B cell (primary cell): ENCODE measurements around the gene DNASE1. TPM values are rescaled to one million over a fixed set of nuclear protein-coding genes. Genes with fewer than 3 reads are reported as not detected.

Experiments
- ATAC-seq: fragments of 200-7000 bp; cut with Tn5 transposase; one replicate; pipeline ENCODE4 v1.10.0; 2021; ENCODE audit warnings: low read depth, mild to moderate bottlenecking, moderate number of reproducible peaks, moderate library complexity
- CTCF ChIA-PET: fragments of 350-600 bp; sonication (Branson Sonifier 250); formaldehyde crosslinking; loops from one replicate; lab custom pipeline; 2021; ENCODE audit warnings: antibody characterized with exemption, inconsistent platforms; lab: Charles Lee
- POLR2A ChIA-PET: fragments of 350-600 bp; sonication (Branson Sonifier 250); formaldehyde crosslinking; loops from one replicate; lab custom pipeline; 2021; ENCODE audit warnings: antibody characterized with exemption; lab: Charles Lee
- DNase-seq: peaks from one replicate; pipeline ENCODE4 v3.0.0; 2013
- H2AFZ ChIP-seq: 2 replicates; pipeline ENCODE4 v1.6.1; 2012; ENCODE audit warnings: mild to moderate bottlenecking, low read depth, low read length; ENCODE audit not compliant: insufficient read depth, poor library complexity, severe bottlenecking
- H3K27ac ChIP-seq, 2 donors: 1 replicate in 1 of 2; 2 replicates in 1 of 2; pipeline ENCODE4 v1.5.1; 2012 to 2013; ENCODE audit warnings: low read length in 2 of 2, mild to moderate bottlenecking in 2 of 2, moderate library complexity in 1 of 2
- H3K27me3 ChIP-seq, 4 experiments: fragments of 200-600 bp in 1 of 4; sonication (generic) in 1 of 4; replicated peaks in 1 of 4; 1 replicate in 2 of 4; 2 replicates in 2 of 4; pipeline versions ENCODE4 v1.6.1 to v1.7.0; 2013 to 2016; ENCODE audit warnings: low read length in 3 of 4, mild to moderate bottlenecking in 2 of 4, mixed read lengths in 1 of 4, moderate library complexity in 1 of 4; ENCODE audit not compliant: insufficient read depth in 4 of 4, control insufficient read depth in 3 of 4; ENCODE audit errors: control extremely low read depth in 1 of 4
- H3K36me3 ChIP-seq, 2 experiments: replicated peaks in 1 of 2; 1 replicate in 1 of 2; 2 replicates in 1 of 2; pipeline versions ENCODE4 v1.6.1 to v1.7.1; 2013; ENCODE audit warnings: low read length in 1 of 2; ENCODE audit not compliant: insufficient read depth in 2 of 2, control insufficient read depth in 1 of 2; ENCODE audit errors: control extremely low read depth in 1 of 2, extremely low read depth in 1 of 2
- H3K4me1 ChIP-seq, 2 donors: fragments of 200-600 bp in 1 of 2; sonication (generic) in 1 of 2; 1 replicate in 1 of 2; 2 replicates in 1 of 2; pipeline versions ENCODE4 v1.5.1 to v1.6.1; 2013 to 2017; ENCODE audit warnings: low read length in 2 of 2; ENCODE audit not compliant: control insufficient read depth in 2 of 2, insufficient read depth in 2 of 2
- H3K4me2 ChIP-seq: replicated peaks from 2 replicates; pipeline ENCODE3; 2012; ENCODE audit warnings: mild to moderate bottlenecking, low read depth, low read length; ENCODE audit not compliant: poor library complexity, severe bottlenecking
- H3K4me3 ChIP-seq, 5 experiments: fragments of 200-600 bp in 1 of 5; sonication (generic) in 1 of 5; 1 replicate in 3 of 5; 2 replicates in 2 of 5; pipeline versions ENCODE4 v1.5.1 to v1.7.0; 2011 to 2016; ENCODE audit warnings: low read length in 4 of 5, mild to moderate bottlenecking in 4 of 5, low read depth in 2 of 5, control low read depth in 1 of 5, moderate library complexity in 1 of 5; ENCODE audit not compliant: insufficient read depth in 1 of 5; ENCODE audit errors: control extremely low read depth in 1 of 5, extremely low read depth in 1 of 5
- H3K79me2 ChIP-seq: fragments of 200-600 bp; sonication (generic); one replicate; pipeline ENCODE4 v1.6.0; 2016; ENCODE audit warnings: low read length; ENCODE audit not compliant: control insufficient read depth, insufficient read depth
- H3K9ac ChIP-seq: fragments of 200-600 bp; sonication (generic); 2 replicates; pipeline ENCODE4 v1.6.1; 2017; ENCODE audit warnings: mild to moderate bottlenecking, low read length, moderate library complexity
- H3K9me3 ChIP-seq, 3 donors: one replicate each; pipeline versions ENCODE4 v1.6.1 to v1.7.1; 2013; ENCODE audit warnings: low read length in 2 of 3; ENCODE audit not compliant: control insufficient read depth in 2 of 3, insufficient read depth in 1 of 3; ENCODE audit errors: control extremely low read depth in 1 of 3
- H4K20me1 ChIP-seq: 2 replicates; pipeline ENCODE4 v1.6.0; 2012; ENCODE audit warnings: mild to moderate bottlenecking, low read length; ENCODE audit not compliant: insufficient read depth, control insufficient read depth, poor library complexity, severe bottlenecking
- H3K27ac Mint-ChIP-seq: one replicate; pipeline ENCODE4 v1.8.0; 2021; ENCODE audit warnings: mixed read lengths
- H3K27me3 Mint-ChIP-seq: one replicate; pipeline ENCODE4 v1.8.0; 2021; ENCODE audit warnings: mixed read lengths
- H3K4me1 Mint-ChIP-seq: one replicate; pipeline ENCODE4 v1.8.0; 2021; ENCODE audit warnings: mixed read lengths
- H3K4me3 Mint-ChIP-seq: one replicate; pipeline ENCODE4 v1.8.0; 2021; ENCODE audit warnings: mixed read lengths
- H3K9me3 Mint-ChIP-seq: one replicate; pipeline ENCODE4 v1.8.0; 2022; ENCODE audit warnings: mixed read lengths; ENCODE audit not compliant: insufficient read depth
- EZH2 ChIP-seq: IDR thresholded peaks from 2 replicates; pipeline ENCODE4 v1.6.1; 2012; ENCODE audit warnings: borderline replicate concordance, low read depth, mild to moderate bottlenecking, moderate library complexity, low read length; ENCODE audit not compliant: insufficient read depth, poor library complexity, severe bottlenecking
- WGBS: methylation state at CpG from one replicate; pipeline ENCODE4 v1.1.5; 2013; ENCODE audit warnings: missing lambda C conversion rate; ENCODE audit not compliant: insufficient coverage; 5-methylcytosine and 5-hydroxymethylcytosine counted together
- intact Hi-C: fragments of 100-400 bp; cut with micrococcal nuclease; formaldehyde crosslinking; loops from one replicate; pipeline ENCODE4 v1.10.0; 2022
- polyA plus RNA-seq: library from polyadenylated mRNA; depleted of rRNA; stranded (reverse); fragments of >200 nt; gene quantifications from 2 replicates; pipeline ENCODE4 v1.2.3, GENCODE V29; 2012
- total RNA-seq, 2 donors: library from RNA; stranded (reverse); fragments of 120-200 nt in 1 of 2; gene quantifications; 1 replicate in 1 of 2; 2 replicates in 1 of 2; pipeline versions ENCODE4 v1.2.3 to v1.2.4, GENCODE V29; 2013 to 2022
- TF ChIP-seq, protein P1 (sequence below): fragments of 200-600 bp; IDR thresholded peaks from one replicate; pipeline ENCODE4 v1.8.0; 2022; ENCODE audit warnings: antibody characterized with exemption, mild to moderate bottlenecking

DNASE1 gene
- total and polyA plus RNA-seq, 2 donors (not counting 1 experiment from before 2014, with no cell fraction given) = 53.3 to 53.7 TPM

DNA sequence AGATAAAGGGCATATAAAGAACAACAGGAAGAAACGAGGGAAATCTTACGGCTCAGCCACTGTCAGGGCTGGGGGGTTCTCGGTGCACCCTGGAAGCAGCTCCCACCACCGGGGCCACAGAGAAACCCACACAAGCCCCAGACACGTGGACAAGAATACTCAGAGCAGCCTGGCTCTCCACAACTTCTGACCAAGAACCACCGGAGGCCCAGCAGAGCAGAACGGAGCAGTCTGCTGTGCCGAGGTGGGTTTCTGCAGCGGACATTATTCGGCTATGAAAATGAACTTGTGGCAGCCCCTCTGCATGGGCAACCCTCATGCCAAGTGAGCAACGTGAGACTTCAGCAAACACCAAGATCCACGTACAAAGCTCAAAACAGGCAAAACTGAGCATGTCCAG lies 6.8 kb downstream of the DNASE1 start:
- H3K9me3 ChIP-seq = no peaks in the 10 kb centered on the region
- no peak overlapping the region for H2AFZ ChIP-seq
- TF ChIP-seq EZH2 = no peak
- TF ChIP-seq, protein P1, sequence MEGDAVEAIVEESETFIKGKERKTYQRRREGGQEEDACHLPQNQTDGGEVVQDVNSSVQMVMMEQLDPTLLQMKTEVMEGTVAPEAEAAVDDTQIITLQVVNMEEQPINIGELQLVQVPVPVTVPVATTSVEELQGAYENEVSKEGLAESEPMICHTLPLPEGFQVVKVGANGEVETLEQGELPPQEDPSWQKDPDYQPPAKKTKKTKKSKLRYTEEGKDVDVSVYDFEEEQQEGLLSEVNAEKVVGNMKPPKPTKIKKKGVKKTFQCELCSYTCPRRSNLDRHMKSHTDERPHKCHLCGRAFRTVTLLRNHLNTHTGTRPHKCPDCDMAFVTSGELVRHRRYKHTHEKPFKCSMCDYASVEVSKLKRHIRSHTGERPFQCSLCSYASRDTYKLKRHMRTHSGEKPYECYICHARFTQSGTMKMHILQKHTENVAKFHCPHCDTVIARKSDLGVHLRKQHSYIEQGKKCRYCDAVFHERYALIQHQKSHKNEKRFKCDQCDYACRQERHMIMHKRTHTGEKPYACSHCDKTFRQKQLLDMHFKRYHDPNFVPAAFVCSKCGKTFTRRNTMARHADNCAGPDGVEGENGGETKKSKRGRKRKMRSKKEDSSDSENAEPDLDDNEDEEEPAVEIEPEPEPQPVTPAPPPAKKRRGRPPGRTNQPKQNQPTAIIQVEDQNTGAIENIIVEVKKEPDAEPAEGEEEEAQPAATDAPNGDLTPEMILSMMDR = no peak
- peaks cover 4% of the 10 kb centered on the region for H3K4me1 Mint-ChIP-seq
- intact Hi-C loops = no loop called here
- no peak for ATAC-seq
- H3K27ac ChIP-seq = no peak overlapping the region
- no peak overlapping the region for H3K9ac ChIP-seq
- H3K9me3 Mint-ChIP-seq = no peaks in the 10 kb centered on the region
- peaks cover 0 to 69% of the 10 kb centered on the region in 2 experiments for H3K36me3 ChIP-seq
- ChIA-PET CTCF (no interaction called here), POLR2A (no interaction called here)
- no peak overlapping the region for H3K4me3 ChIP-seq
- H3K79me2 ChIP-seq = no peaks in the 10 kb centered on the region
- no peaks in the 10 kb centered on the region for H3K27me3 Mint-ChIP-seq
- no peak for DNase-seq
- H3K27ac Mint-ChIP-seq = no peak overlapping the region
- no peak overlapping the region for H3K4me3 Mint-ChIP-seq
- no peaks in the 10 kb centered on the region for H3K27me3 ChIP-seq
- no peak overlapping the region for H3K4me2 ChIP-seq
- 90% methylated on average over 12 of the region's 12 CpGs for WGBS
- H3K4me1 ChIP-seq = no peaks in the 10 kb centered on the region
- no peaks in the 10 kb centered on the region for H4K20me1 ChIP-seq

DNA sequence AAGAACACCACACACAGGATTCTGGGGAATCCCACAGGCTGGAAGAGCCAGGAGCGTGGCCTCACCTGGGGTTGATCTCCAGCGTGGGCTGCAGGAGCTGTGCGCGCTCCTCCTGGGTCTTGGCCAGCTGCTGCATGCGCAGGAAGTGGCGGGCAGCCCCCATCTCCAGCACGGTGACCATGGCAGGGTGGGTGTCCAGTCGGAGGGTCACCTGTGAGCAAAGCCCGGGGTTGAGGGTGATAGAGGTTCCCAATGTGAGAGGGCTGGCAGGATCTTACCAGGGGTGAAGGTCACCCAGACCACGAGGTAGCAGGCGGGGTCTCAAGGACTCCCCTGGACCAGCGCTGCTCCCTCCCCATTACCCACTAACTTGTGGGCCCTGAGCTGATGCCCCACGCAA lies 7.4 kb downstream of the DNASE1 start:
- TF ChIP-seq, protein P1 = no peak
- no peak for TF ChIP-seq EZH2
- Histone ChIP-seq H3K9me3 (no peaks in the 10 kb centered on the region), H3K4me3 (no peak overlapping the region), H3K36me3 (peaks cover 0 to 64% of the 10 kb centered on the region in 2 experiments), H3K4me1 (no peaks in the 10 kb centered on the region), H2AFZ (no peak overlapping the region), H3K4me2 (no peak overlapping the region), H3K27me3 (no peaks in the 10 kb centered on the region), H3K79me2 (no peaks in the 10 kb centered on the region), H3K27ac (no peak overlapping the region), H3K9ac (no peak overlapping the region), H4K20me1 (no peaks in the 10 kb centered on the region)
- CTCF ChIA-PET = interaction anchor here (1.0 kb wide), 1 partner anchor 35 kb away, joined by 3 read pairs; no protein-coding TSS in a partner anchor
- POLR2A ChIA-PET = no interaction called here
- intact Hi-C loops = no loop called here
- Mint-ChIP-seq H3K4me3 (no peak overlapping the region), H3K27ac (no peak overlapping the region), H3K9me3 (no peaks in the 10 kb centered on the region), H3K4me1 (peaks cover 4% of the 10 kb centered on the region), H3K27me3 (no peaks in the 10 kb centered on the region)
- DNase-seq (no peak), ATAC-seq (no peak)
- 98% methylated on average over 11 of the region's 13 CpGs for WGBS
